SK-MEL-5 (cell line): ENCODE data around the gene ZNF497. TPM values are rescaled to one million over a fixed set of nuclear protein-coding genes. Genes with fewer than 3 reads are reported as not detected.

Experiments used
- small RNA-seq, 2 experiments: library from RNA; depleted of rRNA; stranded (forward); fragments of <200 nt; gene quantifications; one replicate each; pipeline ENCODE3, GENCODE V24; 2014
- total RNA-seq: library from RNA; depleted of rRNA; stranded (reverse); fragments of >200 nt; shearing (Covaris generic); gene quantifications from 2 replicates; pipeline ENCODE4 v1.2.3, GENCODE V29; 2014; rRNA removed

Gene ZNF497
- total RNA-seq, 1 experiment from 2014 or later: 0.40 TPM

Small RNA genes lying within 50 kb of the gene (small RNA-seq; reads per million reads assigned to genes)
- 0 to 0.02 reads per million in 2 experiments for gene MIR4754
- gene MIR6806: 0 reads per million in 2 experiments
- 0.12 to 1.6 reads per million in 2 experiments for gene RNA5SP473

Other genes with a start within 250 kb of the ZNF497 start
- gene ZNF329, start 212.0 kb downstream of the ZNF497 start, total RNA-seq: 9.3 and 10.7 TPM in 2 replicates
- 11.9 and 14.3 TPM in 2 replicates for gene ZNF274, start 179.7 kb downstream of the ZNF497 start, total RNA-seq
- gene ZNF544, start 133.8 kb downstream of the ZNF497 start, total RNA-seq: 7.6 and 8.3 TPM in 2 replicates
- gene ZNF8, start 83.8 kb downstream of the ZNF497 start, total RNA-seq: 2.9 and 3.6 TPM in 2 replicates
- gene ERVK3-1, start 57.4 kb downstream of the ZNF497 start, total RNA-seq: 48.0 and 48.1 TPM in 2 replicates
- gene ZSCAN22, start 35.8 kb downstream of the ZNF497 start, total RNA-seq: 2.9 and 3.2 TPM in 2 replicates
- gene A1BG, start 9.3 kb downstream of the ZNF497 start, total RNA-seq: 18.7 and 23.4 TPM in 2 replicates
- gene ZNF837, start 18.3 kb upstream of the ZNF497 start, total RNA-seq: 0.40 and 0.87 TPM in 2 replicates
- gene RPS5, start 24.5 kb upstream of the ZNF497 start, total RNA-seq: 1,789 and 1,795 TPM in 2 replicates
- gene RNF225, start 32.9 kb upstream of the ZNF497 start, total RNA-seq: not detected in 2 replicates
- gene ZNF584, start 45.9 kb upstream of the ZNF497 start, total RNA-seq: 12.5 and 13.9 TPM in 2 replicates
- 0.16 and 0.35 TPM in 2 replicates for gene ZNF132, start 77.4 kb upstream of the ZNF497 start, total RNA-seq
- gene ZNF324B, start 88.9 kb upstream of the ZNF497 start, total RNA-seq: 6.8 TPM in 2 replicates
- gene ZNF324, start 104.3 kb upstream of the ZNF497 start, total RNA-seq: 6.3 and 7.7 TPM in 2 replicates
- 7.6 and 8.7 TPM in 2 replicates for gene ZNF446, start 113.6 kb upstream of the ZNF497 start, total RNA-seq
- gene SLC27A5, start 149.2 kb upstream of the ZNF497 start, total RNA-seq: 0.13 and 0.16 TPM in 2 replicates
- gene ZBTB45, start 157.1 kb upstream of the ZNF497 start, total RNA-seq: 1.9 and 3.3 TPM in 2 replicates
- 346 and 425 TPM in 2 replicates for gene TRIM28, start 181.3 kb upstream of the ZNF497 start, total RNA-seq
- 82.6 and 89.4 TPM in 2 replicates for gene CHMP2A, start 192.4 kb upstream of the ZNF497 start, total RNA-seq
- 82.8 and 85.3 TPM in 2 replicates for gene UBE2M, start 195.9 kb upstream of the ZNF497 start, total RNA-seq
- 5.4 and 5.9 TPM in 2 replicates for gene MZF1, start 210.6 kb upstream of the ZNF497 start, total RNA-seq